ENCODE measurements around the gene ZBP1. TPM values are rescaled to one million over a fixed set of nuclear protein-coding genes. Genes with fewer than 3 reads are reported as not detected.

Gene ZBP1
- total and polyA plus RNA-seq, 10 of the 15 experiments (the other 5 are each of a cell fraction or from before 2014, with no cell fraction given): 0.93 to 10.6 (median 4.8) TPM

DNA sequence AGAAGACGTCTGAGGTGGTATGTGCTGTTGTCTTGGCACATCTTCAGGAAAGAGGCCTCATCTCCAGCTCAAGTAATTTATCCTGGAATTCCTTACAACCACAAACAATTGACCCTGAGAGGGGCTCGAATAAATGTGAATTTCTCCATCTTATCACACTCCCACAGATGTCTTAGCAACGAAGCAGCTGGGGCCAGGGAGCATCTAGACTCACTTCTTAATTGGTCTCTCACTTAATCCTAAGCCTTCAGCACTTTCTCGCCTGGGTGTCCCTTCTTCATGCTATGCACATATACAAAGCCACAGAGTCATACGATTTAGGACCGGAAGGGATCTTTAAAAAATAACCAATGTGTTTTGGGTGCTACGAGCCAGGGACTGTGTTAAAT is 32.2 kb downstream of the ZBP1 start:
- no peaks in the 10 kb centered on the region for H4K20me1 ChIP-seq (ENCODE audit: control insufficient read depth, insufficient read depth)
- no peak overlapping the region for H3K9ac ChIP-seq (ENCODE audit: control insufficient read depth, insufficient read depth, low read length)
- no peaks in the 10 kb centered on the region for H3K4me1 ChIP-seq (ENCODE audit: control insufficient read depth, insufficient read depth, low read length)
- ATAC-seq: no peak
- H3K9me3 ChIP-seq (replicated peaks; ENCODE audit: control insufficient read depth, insufficient read depth, low read length): peaks cover 2% of the 10 kb centered on the region; the same call in 1 of the 3 replicates
- ChIA-PET SMC1A (ENCODE audit: uncharacterized antibody, unreplicated experiment) (interaction anchor here (2.1 kb wide), 1 partner anchor 8 kb away, joined by 6 read pairs; no protein-coding TSS in a partner anchor), CTCF (interaction anchor here (0.5 kb wide), 1 partner anchor 623 kb away, joined by 3 read pairs; no protein-coding TSS in a partner anchor), POLR2A (no interaction called here), RAD21 (ENCODE audit: unreplicated experiment) (no interaction called here)
- no peak overlapping the region for H3K4me3 ChIP-seq
- H2AFZ ChIP-seq (ENCODE audit: control insufficient read depth, low read depth, low read length): no peak overlapping the region
- in situ Hi-C loops (cut with MboI) (no loop called here), intact Hi-C loops (cut with micrococcal nuclease; ENCODE audit: unreplicated experiment) (no loop called here)
- H3K27me3 ChIP-seq (replicated peaks in 1 of 2; ENCODE audit: control insufficient read depth in 2 of 2, insufficient read depth in 2 of 2, low read length in 1 of 2): no peaks in the 10 kb centered on the region; a peak in 1 of 4 replicates
- no peak overlapping the region for H3K27ac ChIP-seq (ENCODE audit: control insufficient read depth, insufficient read depth)
- FAIRE-seq: no peak
- no peak for DNase-seq (ENCODE audit: low read depth, low spot score)
- BruUV-seq (replicated peaks): no TSS peak
- 28% methylated on average over 7 of the region's 7 CpGs for WGBS (ENCODE audit: insufficient coverage, insufficient replicate concordance, low lambda C conversion rate, missing lambda C conversion rate)
- H3K79me2 ChIP-seq (ENCODE audit: control insufficient read depth, insufficient read depth, low read length): no peaks in the 10 kb centered on the region
- H3K4me2 ChIP-seq (ENCODE audit: control insufficient read depth, insufficient read depth): no peak overlapping the region
- TF ChIP-seq, protein P1, sequence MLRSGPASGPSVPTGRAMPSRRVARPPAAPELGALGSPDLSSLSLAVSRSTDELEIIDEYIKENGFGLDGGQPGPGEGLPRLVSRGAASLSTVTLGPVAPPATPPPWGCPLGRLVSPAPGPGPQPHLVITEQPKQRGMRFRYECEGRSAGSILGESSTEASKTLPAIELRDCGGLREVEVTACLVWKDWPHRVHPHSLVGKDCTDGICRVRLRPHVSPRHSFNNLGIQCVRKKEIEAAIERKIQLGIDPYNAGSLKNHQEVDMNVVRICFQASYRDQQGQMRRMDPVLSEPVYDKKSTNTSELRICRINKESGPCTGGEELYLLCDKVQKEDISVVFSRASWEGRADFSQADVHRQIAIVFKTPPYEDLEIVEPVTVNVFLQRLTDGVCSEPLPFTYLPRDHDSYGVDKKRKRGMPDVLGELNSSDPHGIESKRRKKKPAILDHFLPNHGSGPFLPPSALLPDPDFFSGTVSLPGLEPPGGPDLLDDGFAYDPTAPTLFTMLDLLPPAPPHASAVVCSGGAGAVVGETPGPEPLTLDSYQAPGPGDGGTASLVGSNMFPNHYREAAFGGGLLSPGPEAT (IDR thresholded peaks at IDR 0.05; ENCODE audit: low read depth): no peak
- TF ChIP-seq FOS (IDR thresholded peaks at IDR 0.05; ENCODE audit: borderline replicate concordance, extremely low read depth, insufficient read length) (no peak), POU2F2 (IDR thresholded peaks at IDR 0.05; ENCODE audit: borderline replicate concordance, low read depth, low read length) (no peak)
- TF ChIP-seq, protein P2, sequence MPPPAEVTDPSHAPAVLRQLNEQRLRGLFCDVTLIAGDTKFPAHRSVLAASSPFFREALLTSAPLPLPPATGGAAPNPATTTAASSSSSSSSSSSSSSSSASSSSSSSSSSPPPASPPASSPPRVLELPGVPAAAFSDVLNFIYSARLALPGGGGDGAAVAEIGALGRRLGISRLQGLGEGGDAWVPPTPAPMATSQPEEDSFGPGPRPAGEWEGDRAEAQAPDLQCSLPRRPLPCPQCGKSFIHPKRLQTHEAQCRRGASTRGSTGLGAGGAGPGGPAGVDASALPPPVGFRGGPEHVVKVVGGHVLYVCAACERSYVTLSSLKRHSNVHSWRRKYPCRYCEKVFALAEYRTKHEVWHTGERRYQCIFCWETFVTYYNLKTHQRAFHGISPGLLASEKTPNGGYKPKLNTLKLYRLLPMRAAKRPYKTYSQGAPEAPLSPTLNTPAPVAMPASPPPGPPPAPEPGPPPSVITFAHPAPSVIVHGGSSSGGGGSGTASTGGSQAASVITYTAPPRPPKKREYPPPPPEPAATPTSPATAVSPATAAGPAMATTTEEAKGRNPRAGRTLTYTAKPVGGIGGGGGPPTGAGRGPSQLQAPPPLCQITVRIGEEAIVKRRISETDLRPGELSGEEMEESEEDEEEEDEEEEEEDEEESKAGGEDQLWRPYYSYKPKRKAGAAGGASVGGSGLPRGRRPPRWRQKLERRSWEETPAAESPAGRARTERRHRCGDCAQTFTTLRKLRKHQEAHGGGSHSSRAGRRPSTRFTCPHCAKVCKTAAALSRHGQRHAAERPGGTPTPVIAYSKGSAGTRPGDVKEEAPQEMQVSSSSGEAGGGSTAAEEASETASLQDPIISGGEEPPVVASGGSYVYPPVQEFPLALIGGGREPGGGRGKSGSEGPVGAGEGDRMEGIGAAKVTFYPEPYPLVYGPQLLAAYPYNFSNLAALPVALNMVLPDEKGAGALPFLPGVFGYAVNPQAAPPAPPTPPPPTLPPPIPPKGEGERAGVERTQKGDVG (CRISPR knock-in tag; IDR thresholded peaks at IDR 0.05): no peak
- TF ChIP-seq, protein P3, sequence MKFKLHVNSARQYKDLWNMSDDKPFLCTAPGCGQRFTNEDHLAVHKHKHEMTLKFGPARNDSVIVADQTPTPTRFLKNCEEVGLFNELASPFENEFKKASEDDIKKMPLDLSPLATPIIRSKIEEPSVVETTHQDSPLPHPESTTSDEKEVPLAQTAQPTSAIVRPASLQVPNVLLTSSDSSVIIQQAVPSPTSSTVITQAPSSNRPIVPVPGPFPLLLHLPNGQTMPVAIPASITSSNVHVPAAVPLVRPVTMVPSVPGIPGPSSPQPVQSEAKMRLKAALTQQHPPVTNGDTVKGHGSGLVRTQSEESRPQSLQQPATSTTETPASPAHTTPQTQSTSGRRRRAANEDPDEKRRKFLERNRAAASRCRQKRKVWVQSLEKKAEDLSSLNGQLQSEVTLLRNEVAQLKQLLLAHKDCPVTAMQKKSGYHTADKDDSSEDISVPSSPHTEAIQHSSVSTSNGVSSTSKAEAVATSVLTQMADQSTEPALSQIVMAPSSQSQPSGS (IDR thresholded peaks at IDR 0.05; ENCODE audit: low read length): no peak
- H3K36me3 ChIP-seq (ENCODE audit: control insufficient read depth in 2 of 2, insufficient read depth in 2 of 2, low read length in 1 of 2): no peaks in the 10 kb centered on the region
